Uterus (tissue), 2 donors: ENCODE data around the gene OTOL1.

Source experiments
- POLR2A ChIP-seq, 2 donors: fragments of 450-650 bp; IDR thresholded peaks; one replicate each; pipeline ENCODE4 v1.6.1; 2016; ENCODE audit warnings: antibody characterized with exemption in 2 of 2, mild to moderate bottlenecking in 1 of 2, moderate library complexity in 1 of 2
- TF ChIP-seq, protein P1 (sequence below), 4 experiments: fragments of 200-600 bp in 2 of 4; fragments of 450-650 bp in 2 of 4; sonication (generic) in 2 of 4; IDR thresholded peaks; one replicate each; pipeline ENCODE4 v1.5.1; 2016 to 2019; ENCODE audit warnings: antibody characterized with exemption in 4 of 4, mild to moderate bottlenecking in 2 of 4, moderate library complexity in 1 of 4

- TF ChIP-seq, protein P1, sequence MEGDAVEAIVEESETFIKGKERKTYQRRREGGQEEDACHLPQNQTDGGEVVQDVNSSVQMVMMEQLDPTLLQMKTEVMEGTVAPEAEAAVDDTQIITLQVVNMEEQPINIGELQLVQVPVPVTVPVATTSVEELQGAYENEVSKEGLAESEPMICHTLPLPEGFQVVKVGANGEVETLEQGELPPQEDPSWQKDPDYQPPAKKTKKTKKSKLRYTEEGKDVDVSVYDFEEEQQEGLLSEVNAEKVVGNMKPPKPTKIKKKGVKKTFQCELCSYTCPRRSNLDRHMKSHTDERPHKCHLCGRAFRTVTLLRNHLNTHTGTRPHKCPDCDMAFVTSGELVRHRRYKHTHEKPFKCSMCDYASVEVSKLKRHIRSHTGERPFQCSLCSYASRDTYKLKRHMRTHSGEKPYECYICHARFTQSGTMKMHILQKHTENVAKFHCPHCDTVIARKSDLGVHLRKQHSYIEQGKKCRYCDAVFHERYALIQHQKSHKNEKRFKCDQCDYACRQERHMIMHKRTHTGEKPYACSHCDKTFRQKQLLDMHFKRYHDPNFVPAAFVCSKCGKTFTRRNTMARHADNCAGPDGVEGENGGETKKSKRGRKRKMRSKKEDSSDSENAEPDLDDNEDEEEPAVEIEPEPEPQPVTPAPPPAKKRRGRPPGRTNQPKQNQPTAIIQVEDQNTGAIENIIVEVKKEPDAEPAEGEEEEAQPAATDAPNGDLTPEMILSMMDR (IDR thresholded peaks at IDR 0.05): no peak
- no peak for TF ChIP-seq POLR2A (IDR thresholded peaks at IDR 0.05)
These were observed 22.5 kb upstream of the OTOL1 start for GRCh38 chr3:161474139-161474538.
